Measurements from ENCODE around the gene ZNF394. TPM values are rescaled to one million over a fixed set of nuclear protein-coding genes. Genes with fewer than 3 reads are reported as not detected.

Gene ZNF394
- total RNA-seq, 1 donor from 2014 or later, result 17.5 TPM

DNA sequence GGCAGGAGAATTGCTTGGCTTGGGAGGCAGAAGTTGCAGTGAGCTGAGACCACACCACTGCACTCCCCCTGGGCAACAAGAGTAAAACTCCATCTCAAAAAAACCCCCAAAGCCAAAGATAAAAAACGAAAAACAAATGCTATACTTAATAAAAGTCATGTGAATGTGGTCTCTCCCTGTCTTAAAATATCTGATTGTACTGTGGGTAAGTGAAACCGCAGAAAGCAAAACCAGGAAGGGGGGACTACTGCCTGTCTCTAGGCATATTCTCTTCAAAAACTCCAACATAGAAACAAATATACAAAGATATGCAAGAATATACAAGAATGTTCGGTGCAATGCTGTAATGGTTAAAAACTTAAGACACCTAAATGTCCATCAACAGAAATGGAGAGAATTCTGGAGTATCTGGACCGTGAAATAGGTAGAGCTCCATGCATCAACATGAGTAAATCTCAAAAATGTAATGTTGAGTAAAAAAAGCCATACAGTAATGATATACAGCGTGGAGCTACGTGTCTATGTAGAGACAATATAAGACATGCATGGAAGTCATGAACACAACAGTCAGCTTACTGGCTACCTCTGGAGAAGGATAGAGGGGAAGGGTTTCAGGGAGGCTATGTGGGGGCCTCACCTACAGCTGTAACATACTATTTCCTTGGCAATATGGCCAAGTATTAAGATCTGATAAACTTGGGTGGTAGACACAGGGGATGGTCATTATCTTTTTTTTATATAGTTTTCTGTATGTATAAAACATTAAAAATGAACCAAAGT, 2.1 kb downstream of the ZNF394 start:
- DNase-seq (ENCODE audit: low read depth), result no peak

DNA sequence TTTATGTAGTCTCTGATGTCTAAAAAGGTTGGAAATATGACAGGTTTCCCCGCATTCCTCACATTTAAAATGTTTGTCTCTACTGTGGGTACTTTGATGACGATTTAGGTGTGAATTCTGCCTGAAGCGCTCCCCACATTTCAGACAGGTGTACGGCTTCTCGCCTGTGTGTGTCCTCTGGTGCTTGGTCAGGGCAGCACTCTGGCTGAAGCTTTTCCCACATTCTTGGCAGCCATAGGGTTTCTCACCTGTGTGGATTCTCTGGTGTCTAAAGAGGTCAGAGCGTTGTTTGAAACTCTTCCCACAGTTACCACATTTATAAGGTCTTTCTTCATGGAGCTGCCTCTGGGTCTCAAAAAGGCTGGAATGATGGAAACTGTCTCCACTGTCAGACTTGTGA, 6.3 kb downstream of the ZNF394 start:
- no peak for DNase-seq (ENCODE audit: low read depth)

DNA sequence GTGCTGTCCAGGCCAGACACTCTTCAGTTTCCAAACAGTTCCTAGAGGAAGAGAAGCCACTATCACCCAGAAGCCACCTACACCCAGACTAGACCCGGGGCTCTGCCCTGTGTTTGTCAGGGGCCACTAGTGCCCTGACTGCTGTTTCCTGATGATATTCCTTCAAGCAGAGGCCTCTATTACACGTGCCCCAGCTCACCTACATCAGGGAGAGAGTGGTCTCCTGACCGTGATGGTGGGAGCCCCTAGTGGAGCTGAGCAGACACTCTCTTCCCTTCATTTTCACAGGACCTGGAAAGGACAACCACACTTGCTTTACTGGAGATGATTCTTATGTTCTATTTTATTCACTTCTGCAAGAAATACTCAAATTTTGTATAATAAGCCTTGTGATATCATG, 9.2 kb downstream of the ZNF394 start:
- no peak for DNase-seq (ENCODE audit: low read depth)

DNA sequence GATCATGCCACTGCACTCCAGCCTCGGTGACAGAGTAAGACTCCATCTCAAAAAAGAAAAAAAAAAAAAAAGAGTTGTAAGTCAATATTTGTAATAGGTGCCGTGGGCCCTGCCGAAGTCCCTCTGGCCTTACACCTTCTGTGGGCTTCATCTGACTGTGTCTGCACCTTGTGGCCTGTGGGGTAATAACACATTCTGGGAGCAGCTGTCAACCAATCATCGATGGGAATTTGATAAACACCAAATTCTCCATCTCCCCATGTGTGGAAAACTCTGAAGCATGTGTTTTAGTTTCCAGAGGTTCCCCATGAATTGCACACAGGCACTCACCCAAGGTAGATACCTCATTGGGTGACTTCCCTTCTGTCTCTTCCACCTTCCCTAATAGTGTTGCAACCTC, 10.8 kb downstream of the ZNF394 start:
- no peak for DNase-seq (ENCODE audit: low read depth)

DNA sequence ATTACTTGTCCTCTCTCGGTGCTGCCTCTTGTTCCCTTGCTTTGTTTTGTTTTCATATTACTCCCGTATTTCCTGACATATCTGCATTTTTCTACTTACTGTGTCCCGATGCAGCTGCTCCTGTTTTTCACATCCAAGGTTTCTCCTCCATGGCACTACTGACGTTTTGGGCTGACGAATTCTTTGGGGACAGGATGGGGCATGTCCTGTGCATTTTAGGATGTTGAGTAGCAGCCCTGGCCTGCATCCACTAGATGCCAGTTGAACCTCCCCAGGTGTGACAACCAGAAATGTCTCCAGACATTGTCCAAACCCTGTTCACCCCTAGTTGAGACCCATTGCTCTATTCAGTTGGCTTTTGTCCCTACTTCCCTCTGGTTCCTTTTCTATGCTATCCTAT, 15.0 kb downstream of the ZNF394 start:
- no peak for DNase-seq (ENCODE audit: low read depth)

DNA sequence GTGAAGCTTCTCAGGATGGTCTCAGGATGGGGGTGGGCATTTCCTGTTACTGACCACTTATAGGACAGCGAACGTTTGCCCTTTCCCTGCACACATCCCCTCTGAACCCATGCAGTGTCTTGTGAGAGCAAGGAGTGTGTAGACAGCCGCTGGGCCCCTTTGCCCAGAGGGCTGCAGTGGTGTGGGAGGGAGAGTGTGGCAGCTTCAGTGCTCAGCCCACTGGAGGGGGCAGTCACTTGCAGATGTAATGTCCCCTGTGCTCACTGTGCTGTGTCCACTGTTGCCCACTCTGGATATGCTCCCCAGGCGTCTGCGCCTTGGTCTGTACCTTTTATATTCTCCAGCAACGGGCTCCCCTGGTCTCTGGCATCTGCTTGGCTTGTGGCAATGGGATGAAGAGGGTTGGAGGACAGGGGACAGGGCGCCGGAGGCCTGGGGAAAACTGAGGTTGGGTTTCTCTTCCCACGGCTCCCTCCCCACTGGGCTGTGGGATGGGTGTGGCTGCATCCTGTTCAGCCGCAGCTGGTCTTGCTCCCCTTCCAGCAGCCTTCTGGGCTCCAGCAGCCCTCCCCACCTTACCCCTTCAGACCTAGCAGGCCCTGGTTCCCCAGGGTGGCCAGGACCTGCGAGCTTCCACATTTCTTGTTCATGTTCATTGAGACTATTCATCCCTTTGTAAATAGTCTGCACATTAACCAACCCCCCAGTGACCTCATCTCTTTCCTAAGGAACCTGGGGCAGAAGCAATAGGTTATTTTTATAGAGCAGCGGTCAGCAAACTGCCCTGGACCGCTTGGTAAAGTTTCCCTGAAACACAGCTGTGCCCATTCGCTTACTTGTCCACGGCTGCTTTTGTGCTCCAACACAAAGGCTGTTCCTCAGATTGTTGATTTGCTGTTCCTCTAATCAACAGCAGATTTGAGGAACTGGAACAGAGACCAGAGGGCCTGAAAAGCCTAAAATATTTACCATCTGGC, 21.3 kb downstream of the ZNF394 start:
- peak; percentile 61 for DNase-seq (ENCODE audit: low read depth)

DNA sequence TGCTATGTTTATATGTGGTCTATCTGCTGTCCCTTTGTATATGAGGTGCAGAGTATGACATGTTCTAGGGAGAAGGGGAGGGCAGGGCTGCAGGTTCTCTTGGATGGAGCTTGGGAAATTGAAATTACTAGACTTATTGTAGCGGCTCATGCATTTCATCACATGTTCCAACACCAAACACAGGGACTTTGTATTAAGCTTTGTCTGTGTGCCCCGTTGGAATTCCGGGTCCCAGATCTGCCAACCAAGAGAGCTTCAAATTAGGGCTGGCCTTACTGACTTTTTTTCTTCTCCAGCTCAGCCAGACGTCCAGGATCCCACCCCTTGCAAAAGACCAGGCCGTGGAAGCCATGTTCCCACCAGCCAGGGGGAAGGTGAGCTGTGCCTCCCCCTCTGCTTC, 24.0 kb downstream of the ZNF394 start:
- DNase-seq (ENCODE audit: low read depth), result no peak

DNA sequence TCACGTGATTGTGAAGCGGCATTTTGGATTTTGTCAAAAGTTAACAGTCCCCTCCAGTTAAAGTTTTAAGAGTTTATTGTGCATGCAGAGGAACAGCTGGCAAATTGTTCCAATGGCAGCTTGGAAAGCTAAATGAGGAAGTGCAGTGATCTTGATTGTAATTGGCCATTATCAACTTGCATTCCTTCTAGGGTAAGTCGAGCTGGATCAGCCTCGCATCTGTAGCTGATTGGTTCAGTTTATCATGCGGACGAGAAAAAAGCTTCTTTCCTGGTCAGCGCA, 26.8 kb downstream of the ZNF394 start:
- DNase-seq (ENCODE audit: low read depth), result peak; percentile 76

DNA sequence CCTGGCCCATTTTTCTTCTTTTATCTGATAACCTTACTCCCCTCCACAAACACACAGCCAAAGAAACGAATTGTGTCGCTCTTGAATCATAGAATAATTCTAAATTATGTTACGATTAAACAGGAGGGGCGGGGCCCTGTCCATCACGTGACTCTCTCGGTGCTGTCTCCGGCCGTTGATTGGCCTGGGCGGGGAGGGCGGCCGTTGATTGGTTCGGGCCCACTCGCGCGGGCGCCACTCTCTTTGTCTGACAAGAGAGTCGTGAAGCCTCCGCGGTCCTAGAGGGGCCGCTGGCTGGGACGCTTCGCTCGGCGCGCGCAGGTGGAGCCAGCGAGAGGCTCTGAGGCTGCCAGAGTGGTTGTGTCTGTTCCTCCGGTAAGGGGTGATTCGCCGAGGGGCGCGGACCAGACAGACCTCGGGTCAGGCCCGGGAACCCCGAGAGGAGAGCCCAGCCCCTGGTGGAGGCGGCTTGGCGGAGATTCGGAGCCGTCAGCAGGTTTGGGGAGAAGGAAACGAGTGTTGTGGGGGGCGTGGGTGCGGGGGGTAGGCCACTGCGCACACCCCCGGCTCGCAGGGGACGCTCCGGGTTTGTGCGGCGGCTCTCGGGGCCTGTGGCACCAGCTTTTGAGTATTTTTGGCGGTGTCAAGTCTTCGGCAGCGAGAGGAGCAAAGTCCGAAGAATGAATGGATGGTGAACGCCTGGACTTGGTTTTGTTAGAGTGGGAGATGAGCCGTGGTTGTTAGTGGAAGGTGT, 27.3 kb downstream of the ZNF394 start, which contains the start of gene ZNF789:
Gene ZNF789 (plus strand): TSS at position 330 of the 754 bp plus-strand sequence. CDS start 3,567 bp downstream, outside the sequence.
- peak; percentile 99 for DNase-seq (ENCODE audit: low read depth)

DNA sequence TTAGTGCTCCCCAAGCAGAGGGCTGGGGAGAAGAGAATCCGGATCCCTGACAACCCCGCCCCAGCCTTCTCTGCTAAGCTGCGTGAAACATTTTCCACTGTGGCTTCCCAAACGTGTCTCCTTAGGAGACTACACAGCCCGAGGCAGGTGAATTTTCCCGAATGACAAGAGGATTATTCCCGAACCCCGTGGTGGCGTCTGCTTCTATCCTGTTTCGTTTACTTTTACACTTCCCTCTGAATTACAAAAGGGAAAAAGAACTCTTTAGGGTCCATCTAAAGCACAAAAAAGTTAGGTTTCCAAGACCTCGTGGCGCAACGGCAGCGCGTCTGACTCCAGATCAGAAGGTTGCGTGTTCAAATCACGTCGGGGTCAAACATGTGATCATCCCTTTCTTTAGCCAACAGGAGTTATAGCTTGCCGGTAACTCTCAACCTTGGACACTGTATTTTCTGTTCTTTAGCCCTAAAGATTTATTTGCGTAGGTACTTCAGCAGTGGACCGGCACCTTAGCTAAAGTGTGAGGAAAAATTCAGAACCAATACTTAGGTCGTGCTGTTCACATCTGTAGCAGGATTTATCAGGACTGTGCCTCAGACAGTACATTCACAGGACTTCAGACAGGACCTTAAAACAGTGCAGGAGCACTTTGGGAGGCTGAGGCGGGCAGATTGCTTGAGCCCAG, 30.6 kb downstream of the ZNF394 start:
- DNase-seq (ENCODE audit: low read depth), result no peak

DNA sequence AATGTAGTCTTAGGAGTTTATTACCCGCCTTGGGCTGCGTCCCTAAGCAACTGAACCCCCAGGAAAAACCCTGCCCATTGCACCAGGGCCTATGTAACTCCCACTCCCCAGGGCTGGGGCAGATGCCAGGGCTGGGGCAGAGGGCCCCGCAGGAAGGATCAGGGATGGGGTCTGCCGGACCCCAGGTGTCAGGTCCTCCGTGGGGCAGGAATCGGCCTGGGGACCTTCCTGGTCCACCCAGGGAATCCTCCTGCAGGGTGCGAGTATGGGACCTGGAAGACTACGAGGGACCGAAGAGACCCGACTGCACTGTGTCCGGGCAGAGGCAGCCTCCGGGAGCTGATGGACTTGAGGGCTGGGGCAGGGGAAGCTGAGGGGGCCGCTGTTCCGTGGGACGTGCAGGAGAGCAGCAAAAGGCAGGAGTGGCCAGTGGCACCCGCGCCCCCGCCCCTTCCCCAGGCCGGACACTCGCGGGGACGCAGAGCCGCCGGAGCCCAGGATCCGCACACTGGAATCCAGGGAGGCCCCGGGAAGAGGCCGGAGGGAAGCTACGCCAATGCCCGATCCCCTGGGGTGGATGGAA, 31.7 kb downstream of the ZNF394 start:
- no peak for DNase-seq (ENCODE audit: low read depth)

DNA sequence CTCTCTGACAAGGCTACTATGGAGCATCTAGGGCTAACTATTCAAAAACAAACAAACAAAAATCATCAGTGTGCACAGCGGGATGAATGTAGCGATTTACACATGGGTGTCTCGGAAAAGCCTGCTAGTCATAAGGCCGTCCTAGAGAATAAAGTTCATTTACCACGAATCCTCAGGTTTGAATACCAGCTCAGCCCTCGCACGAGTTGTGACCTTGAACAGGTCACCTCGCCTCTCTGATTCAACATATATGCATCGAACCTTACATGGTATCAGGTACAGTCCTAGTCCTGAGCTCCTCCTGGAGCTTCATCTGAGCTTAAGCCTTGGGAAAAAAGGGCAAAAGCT, 34.7 kb downstream of the ZNF394 start:
- no peak for DNase-seq (ENCODE audit: low read depth)

DNA sequence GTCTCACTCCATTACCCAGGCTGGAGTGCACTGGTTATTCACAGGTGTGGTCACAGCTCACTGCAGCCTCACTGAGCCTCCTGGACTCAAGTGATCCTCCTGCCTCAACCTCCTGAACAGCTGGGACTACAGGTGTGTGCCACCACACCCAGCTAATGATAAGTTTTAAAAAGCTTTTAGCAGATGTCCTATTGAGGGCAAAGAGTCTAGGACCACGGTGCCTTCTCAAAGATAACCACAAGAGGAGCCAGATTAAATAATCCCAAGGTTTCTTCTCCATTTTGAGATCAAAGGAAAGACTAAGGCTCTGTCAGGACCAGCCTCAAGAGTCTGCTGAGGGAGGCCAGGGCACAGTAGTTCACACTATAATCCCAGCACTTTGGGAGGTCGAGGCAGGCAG, 38.9 kb downstream of the ZNF394 start:
- no peak for DNase-seq (ENCODE audit: low read depth)

DNA sequence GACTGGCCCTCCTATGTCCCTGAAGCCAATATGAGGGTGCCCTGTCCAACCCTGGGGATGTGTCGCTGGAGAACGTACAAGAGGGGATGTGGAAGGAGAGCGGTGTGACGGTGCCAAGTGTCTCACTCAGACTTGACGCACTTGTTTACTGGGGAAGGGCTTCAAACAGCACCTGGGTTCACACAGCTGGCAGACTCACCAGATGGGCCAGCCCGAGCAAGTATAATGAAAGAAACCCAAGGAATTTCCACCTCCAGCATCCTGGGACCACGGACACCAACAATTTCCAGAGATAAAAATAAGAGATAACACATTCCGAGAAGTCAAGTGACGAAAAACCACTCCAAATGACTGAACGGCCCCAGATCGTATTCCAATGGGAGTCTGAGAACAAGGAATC, 39.4 kb downstream of the ZNF394 start:
- no peak for DNase-seq (ENCODE audit: low read depth)

DNA sequence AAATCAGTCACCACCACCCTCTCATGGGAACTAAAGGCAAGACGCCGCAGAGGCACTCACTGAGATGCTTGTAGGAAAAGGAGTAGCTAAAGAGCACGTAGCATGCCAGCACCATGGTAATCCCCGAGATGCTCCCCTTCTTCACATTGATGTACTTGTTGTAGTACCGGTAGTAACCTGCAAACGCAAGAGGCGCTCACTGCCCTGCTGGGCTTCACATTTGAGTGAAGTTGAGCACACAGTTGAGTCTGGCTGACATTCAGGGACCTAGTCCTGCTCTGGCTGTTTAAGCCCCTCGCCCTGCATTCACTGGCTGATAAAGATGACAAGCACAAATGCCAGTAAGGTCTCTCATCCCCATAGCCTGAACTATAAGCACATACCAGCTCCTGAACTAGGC, 41.0 kb downstream of the ZNF394 start:
- no peak for DNase-seq (ENCODE audit: low read depth)

DNA sequence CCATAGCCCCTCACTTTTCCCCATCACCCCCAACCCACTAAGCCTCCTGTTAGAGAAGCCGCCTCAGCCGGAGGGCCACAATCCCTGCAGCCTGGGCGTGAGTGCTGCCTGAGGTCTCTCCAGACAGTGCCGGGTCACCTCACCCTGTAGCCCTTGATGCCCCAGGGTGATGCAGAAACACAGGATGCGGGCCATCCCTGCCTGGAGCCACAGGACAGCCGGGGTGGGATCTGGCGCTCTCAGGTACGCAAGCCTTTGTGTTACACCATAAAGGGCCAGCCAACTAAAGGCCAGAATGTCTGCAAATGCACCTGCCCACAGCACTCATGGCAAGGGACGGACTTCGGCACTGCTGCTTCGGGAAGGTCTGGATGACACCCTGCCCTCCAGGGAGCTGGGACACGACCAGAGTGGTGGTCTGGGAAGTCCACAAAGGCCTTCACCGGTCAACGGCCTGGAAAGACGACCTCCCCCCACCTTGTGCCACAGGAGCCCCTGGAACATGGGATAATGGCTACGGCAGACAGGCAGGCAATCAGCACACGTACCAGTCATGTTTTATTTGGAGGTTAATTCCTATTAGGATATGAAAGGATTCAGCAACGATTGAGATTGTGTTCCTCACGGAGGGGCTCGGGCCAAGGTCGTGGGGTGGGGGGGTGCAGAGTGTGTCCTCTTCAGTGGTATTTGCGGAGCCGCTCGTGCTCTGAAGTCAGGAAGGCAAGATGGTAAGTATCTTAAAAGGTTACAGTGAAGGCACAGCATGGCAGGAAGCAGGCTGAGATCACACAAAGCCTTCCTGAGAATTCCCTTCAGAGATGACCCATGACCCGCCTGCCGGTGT, 42.2 kb downstream of the ZNF394 start:
- DNase-seq (ENCODE audit: low read depth), result no peak

DNA sequence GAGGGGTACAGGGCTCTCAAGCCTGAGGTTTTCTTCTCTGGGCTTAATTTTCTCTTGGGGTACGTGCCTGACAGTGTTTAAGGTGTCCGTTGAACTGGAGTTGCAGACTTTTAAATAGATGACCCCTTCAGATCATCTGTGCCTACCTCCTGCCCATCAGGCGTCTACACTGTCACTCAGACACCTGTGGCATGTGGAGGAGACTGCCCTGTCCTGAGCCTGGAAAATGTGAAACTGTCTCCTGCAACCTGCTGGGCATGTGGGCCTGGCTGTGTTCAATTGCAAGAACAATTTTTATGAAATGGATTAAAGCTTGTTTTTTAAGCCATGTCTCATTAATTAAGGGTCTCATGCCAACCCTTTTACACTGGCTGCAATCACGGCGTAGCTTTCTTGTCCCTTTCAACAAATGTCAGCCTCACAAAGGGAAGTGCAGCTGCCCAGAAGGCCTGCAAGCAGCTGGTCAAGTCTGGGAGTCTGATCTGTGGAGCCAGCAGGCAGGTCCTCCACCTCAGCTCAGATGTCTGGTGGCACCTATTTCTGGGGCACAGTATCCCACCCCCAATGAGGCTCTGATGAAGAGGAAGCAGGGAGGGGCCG, 42.9 kb downstream of the ZNF394 start:
- peak; percentile 68 for DNase-seq (ENCODE audit: low read depth)

DNA sequence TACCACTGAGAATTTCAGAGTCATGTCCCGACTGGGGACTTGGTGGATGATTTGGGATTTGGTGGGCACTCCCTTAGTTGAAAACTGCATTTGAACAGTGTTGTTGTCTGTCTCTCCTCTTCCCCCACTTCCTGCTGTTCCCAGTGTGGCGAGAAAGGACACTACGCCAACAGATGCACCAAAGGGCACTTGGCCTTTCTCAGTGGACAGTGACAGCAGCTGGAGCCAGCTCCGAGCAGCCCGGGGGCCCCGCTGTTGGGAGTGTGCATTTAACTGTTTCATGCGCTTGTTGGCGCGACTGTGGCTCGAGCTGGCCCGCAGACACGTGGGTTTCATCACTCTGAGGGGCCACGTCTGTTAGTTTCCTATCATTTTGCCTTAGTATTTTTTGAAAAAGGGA, 43.8 kb downstream of the ZNF394 start:
- DNase-seq (ENCODE audit: low read depth), result peak; percentile 53

DNA sequence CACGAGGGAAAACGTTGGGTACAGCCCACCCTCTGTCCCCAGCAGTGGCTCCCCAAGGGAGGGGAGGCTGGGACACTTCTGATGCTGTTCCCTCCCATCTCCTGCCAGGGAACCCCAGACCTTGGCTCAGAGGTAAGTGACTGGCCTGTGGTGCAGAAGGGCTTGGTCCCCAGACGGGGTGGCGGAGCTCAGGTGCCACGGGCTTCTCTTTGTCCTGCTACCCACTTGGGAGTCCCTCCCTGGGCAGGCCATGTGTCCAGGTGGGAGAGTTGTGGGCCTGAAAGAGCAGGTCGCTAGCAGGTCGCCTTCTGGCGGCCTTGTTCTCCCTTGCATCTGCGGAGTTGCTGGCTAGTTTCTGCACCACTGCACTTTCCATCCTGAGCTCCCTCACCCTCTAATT, 44.2 kb downstream of the ZNF394 start:
- DNase-seq (ENCODE audit: low read depth), result no peak

DNA sequence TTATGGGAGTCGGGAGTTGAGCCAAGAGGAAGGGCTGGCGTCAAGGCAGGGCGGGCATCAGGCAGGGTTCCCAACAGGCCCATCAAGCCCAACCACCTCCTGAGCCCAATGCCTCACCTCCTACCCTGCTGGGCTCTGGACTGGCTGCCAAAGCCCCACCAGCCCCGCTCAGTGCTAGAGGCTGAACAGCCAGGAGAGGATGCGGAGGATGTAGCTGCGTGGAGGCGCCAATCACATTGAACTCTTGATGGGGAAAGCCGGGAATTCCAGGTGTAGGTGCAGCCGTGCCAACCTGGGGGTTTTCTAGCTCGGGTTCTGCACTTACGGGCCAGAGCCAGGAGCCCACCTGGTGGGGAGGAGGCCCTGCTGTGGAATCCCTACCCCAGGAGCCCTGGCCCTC, 47.0 kb downstream of the ZNF394 start:
- DNase-seq (ENCODE audit: low read depth), result no peak

All from myocyte (in vitro differentiated cells).